Measurements from ENCODE around the gene TSPAN18. TPM values are rescaled to one million over a fixed set of nuclear protein-coding genes. Genes with fewer than 3 reads are reported as not detected.

Gene TSPAN18
- total and polyA plus RNA-seq, 2 experiments from 2014 or later, result 6.0 to 10.6 TPM

DNA sequence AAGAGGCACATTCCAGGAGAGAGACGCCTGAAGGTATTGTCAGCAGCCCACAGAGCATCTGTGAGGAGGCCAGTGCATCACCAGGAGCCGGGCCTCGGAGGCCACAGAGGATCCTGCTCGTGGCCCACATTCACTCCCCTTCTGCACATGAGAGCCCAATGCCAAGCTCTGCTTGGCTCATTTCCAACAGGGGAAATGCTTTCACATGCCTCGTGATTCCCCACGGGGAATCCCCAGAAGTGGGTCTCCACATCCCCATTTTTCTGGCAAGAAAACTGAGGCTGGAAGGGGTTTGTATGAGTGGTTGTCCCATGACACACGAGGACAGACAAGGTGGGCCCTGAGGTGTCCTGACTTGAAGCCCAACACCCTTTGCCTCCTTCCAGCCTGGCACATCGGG is 189.6 kb downstream of the TSPAN18 start:
- no peak overlapping the region for H3K27ac Mint-ChIP-seq
- H3K4me1 ChIP-seq (ENCODE audit: insufficient read depth), result peaks cover 9% of the 10 kb centered on the region; the same call in 1 of the 2 replicates
- no peaks in the 10 kb centered on the region for H3K36me3 Mint-ChIP-seq (ENCODE audit: low read depth)
- no peak for DNase-seq (ENCODE audit: low spot score)
- H3K27ac ChIP-seq (ENCODE audit: low read depth), result no peak overlapping the region
- H3K27me3 Mint-ChIP-seq (ENCODE audit: insufficient read depth, low read depth, poor library complexity), result peaks cover 7% of the 10 kb centered on the region
- H3K4me3 Mint-ChIP-seq, result no peak overlapping the region
- no peaks in the 10 kb centered on the region for H3K79me2 ChIP-seq (replicated peaks; ENCODE audit: insufficient read depth)
- H3K9me3 Mint-ChIP-seq, result no peaks in the 10 kb centered on the region
- no peaks in the 10 kb centered on the region for H4K20me1 ChIP-seq (replicated peaks; ENCODE audit: insufficient read depth)
- H3K4me1 Mint-ChIP-seq, result peaks cover 9% of the 10 kb centered on the region; the same call in 2 of the 3 replicates
- H3F3A ChIP-seq (replicated peaks; ENCODE audit: low read depth), result 0 out of 2 replicates have a peak, but pooled peaks cover 3% of the 10 kb centered on the region
- no peak overlapping the region for H2AFZ ChIP-seq
- TF ChIP-seq ZNF114 (CRISPR knock-in tag; IDR thresholded peaks at IDR 0.05) (no peak), CREB1 (CRISPR knock-in tag; IDR thresholded peaks at IDR 0.05; ENCODE audit: low read depth) (no peak), NANOG (IDR thresholded peaks at IDR 0.05; ENCODE audit: borderline replicate concordance) (no peak), POLR2AphosphoS5 (IDR thresholded peaks at IDR 0.05; ENCODE audit: low read depth) (no peak), JUNB (IDR thresholded peaks at IDR 0.05; ENCODE audit: unreplicated experiment) (no peak), EZH2phosphoT487 (IDR thresholded peaks at IDR 0.05; ENCODE audit: unreplicated experiment) (no peak), STAT1 (IDR thresholded peaks at IDR 0.05; ENCODE audit: unreplicated experiment) (no peak), EZH2 (IDR thresholded peaks at IDR 0.05; ENCODE audit: low read depth, unreplicated experiment) (no peak), ZNF331 (CRISPR knock-in tag; IDR thresholded peaks at IDR 0.05; ENCODE audit: low read depth) (no peak)
- TF ChIP-seq, protein P1, sequence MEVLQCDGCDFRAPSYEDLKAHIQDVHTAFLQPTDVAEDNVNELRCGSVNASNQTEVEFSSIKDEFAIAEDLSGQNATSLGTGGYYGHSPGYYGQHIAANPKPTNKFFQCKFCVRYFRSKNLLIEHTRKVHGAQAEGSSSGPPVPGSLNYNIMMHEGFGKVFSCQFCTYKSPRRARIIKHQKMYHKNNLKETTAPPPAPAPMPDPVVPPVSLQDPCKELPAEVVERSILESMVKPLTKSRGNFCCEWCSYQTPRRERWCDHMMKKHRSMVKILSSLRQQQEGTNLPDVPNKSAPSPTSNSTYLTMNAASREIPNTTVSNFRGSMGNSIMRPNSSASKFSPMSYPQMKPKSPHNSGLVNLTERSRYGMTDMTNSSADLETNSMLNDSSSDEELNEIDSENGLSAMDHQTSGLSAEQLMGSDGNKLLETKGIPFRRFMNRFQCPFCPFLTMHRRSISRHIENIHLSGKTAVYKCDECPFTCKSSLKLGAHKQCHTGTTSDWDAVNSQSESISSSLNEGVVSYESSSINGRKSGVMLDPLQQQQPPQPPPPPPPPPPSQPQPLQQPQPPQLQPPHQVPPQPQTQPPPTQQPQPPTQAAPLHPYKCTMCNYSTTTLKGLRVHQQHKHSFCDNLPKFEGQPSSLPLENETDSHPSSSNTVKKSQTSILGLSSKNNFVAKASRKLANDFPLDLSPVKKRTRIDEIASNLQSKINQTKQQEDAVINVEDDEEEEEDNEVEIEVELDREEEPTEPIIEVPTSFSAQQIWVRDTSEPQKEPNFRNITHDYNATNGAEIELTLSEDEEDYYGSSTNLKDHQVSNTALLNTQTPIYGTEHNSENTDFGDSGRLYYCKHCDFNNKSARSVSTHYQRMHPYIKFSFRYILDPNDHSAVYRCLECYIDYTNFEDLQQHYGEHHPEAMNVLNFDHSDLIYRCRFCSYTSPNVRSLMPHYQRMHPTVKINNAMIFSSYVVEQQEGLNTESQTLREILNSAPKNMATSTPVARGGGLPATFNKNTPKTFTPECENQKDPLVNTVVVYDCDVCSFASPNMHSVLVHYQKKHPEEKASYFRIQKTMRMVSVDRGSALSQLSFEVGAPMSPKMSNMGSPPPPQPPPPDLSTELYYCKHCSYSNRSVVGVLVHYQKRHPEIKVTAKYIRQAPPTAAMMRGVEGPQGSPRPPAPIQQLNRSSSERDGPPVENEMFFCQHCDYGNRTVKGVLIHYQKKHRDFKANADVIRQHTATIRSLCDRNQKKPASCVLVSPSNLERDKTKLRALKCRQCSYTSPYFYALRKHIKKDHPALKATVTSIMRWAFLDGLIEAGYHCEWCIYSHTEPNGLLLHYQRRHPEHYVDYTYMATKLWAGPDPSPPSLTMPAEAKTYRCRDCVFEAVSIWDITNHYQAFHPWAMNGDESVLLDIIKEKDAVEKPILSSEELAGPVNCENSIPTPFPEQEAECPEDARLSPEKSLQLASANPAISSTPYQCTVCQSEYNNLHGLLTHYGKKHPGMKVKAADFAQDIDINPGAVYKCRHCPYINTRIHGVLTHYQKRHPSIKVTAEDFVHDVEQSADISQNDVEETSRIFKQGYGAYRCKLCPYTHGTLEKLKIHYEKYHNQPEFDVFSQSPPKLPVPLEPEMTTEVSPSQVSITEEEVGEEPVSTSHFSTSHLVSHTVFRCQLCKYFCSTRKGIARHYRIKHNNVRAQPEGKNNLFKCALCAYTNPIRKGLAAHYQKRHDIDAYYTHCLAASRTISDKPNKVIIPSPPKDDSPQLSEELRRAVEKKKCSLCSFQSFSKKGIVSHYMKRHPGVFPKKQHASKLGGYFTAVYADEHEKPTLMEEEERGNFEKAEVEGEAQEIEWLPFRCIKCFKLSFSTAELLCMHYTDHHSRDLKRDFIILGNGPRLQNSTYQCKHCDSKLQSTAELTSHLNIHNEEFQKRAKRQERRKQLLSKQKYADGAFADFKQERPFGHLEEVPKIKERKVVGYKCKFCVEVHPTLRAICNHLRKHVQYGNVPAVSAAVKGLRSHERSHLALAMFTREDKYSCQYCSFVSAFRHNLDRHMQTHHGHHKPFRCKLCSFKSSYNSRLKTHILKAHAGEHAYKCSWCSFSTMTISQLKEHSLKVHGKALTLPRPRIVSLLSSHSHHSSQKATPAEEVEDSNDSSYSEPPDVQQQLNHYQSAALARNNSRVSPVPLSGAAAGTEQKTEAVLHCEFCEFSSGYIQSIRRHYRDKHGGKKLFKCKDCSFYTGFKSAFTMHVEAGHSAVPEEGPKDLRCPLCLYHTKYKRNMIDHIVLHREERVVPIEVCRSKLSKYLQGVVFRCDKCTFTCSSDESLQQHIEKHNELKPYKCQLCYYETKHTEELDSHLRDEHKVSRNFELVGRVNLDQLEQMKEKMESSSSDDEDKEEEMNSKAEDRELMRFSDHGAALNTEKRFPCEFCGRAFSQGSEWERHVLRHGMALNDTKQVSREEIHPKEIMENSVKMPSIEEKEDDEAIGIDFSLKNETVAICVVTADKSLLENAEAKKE (CRISPR knock-in tag; IDR thresholded peaks at IDR 0.05), result no peak
- TF ChIP-seq, protein P2, sequence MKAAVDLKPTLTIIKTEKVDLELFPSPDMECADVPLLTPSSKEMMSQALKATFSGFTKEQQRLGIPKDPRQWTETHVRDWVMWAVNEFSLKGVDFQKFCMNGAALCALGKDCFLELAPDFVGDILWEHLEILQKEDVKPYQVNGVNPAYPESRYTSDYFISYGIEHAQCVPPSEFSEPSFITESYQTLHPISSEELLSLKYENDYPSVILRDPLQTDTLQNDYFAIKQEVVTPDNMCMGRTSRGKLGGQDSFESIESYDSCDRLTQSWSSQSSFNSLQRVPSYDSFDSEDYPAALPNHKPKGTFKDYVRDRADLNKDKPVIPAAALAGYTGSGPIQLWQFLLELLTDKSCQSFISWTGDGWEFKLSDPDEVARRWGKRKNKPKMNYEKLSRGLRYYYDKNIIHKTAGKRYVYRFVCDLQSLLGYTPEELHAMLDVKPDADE (IDR thresholded peaks at IDR 0.05), result no peak
- TF ChIP-seq, protein P3, sequence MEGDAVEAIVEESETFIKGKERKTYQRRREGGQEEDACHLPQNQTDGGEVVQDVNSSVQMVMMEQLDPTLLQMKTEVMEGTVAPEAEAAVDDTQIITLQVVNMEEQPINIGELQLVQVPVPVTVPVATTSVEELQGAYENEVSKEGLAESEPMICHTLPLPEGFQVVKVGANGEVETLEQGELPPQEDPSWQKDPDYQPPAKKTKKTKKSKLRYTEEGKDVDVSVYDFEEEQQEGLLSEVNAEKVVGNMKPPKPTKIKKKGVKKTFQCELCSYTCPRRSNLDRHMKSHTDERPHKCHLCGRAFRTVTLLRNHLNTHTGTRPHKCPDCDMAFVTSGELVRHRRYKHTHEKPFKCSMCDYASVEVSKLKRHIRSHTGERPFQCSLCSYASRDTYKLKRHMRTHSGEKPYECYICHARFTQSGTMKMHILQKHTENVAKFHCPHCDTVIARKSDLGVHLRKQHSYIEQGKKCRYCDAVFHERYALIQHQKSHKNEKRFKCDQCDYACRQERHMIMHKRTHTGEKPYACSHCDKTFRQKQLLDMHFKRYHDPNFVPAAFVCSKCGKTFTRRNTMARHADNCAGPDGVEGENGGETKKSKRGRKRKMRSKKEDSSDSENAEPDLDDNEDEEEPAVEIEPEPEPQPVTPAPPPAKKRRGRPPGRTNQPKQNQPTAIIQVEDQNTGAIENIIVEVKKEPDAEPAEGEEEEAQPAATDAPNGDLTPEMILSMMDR (conservative IDR thresholded peaks at IDR 0.05; ENCODE audit: low read depth in 2 of 2), result no peak
- TF ChIP-seq, protein P4, sequence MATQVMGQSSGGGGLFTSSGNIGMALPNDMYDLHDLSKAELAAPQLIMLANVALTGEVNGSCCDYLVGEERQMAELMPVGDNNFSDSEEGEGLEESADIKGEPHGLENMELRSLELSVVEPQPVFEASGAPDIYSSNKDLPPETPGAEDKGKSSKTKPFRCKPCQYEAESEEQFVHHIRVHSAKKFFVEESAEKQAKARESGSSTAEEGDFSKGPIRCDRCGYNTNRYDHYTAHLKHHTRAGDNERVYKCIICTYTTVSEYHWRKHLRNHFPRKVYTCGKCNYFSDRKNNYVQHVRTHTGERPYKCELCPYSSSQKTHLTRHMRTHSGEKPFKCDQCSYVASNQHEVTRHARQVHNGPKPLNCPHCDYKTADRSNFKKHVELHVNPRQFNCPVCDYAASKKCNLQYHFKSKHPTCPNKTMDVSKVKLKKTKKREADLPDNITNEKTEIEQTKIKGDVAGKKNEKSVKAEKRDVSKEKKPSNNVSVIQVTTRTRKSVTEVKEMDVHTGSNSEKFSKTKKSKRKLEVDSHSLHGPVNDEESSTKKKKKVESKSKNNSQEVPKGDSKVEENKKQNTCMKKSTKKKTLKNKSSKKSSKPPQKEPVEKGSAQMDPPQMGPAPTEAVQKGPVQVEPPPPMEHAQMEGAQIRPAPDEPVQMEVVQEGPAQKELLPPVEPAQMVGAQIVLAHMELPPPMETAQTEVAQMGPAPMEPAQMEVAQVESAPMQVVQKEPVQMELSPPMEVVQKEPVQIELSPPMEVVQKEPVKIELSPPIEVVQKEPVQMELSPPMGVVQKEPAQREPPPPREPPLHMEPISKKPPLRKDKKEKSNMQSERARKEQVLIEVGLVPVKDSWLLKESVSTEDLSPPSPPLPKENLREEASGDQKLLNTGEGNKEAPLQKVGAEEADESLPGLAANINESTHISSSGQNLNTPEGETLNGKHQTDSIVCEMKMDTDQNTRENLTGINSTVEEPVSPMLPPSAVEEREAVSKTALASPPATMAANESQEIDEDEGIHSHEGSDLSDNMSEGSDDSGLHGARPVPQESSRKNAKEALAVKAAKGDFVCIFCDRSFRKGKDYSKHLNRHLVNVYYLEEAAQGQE (IDR thresholded peaks at IDR 0.05; ENCODE audit: unreplicated experiment), result no peak
- H3K4me2 ChIP-seq, result no peak overlapping the region
- no peak for ATAC-seq
- H3K27me3 ChIP-seq (ENCODE audit: insufficient read depth), result no peaks in the 10 kb centered on the region
- no peaks in the 10 kb centered on the region for H3K9me2 ChIP-seq (ENCODE audit: insufficient read depth)
- H3K4me3 ChIP-seq, result no peak overlapping the region
- H3K36me3 ChIP-seq (ENCODE audit: insufficient read depth), result no peaks in the 10 kb centered on the region

All from GM23338 (cell line).